A549 (cell line): ENCODE data around the gene KICS2.

ENCODE experiments used
- CEBPB ChIP-seq, 2 experiments: fragments of >200 bp in 1 of 2; sonication (Bioruptor Twin) in 1 of 2; formaldehyde crosslinking in 1 of 2; IDR thresholded peaks; 2 replicates each; pipeline ENCODE4 v1.6.1; 2012 to 2016
- CHD2 ChIP-seq: fragments of 150-350 bp; IDR thresholded peaks from 2 replicates; pipeline ENCODE4 v1.6.1; 2014; ENCODE audit warnings: low read length; ENCODE audit not compliant: partially characterized antibody
- CHD4 ChIP-seq: fragments of 200-600 bp; sonication (generic); IDR thresholded peaks from 2 replicates; pipeline ENCODE4 v1.6.1; 2016; ENCODE audit warnings: antibody characterized with exemption, mild to moderate bottlenecking, borderline replicate concordance
- JUN ChIP-seq, 2 experiments: fragments of >200 bp; sonication (Bioruptor Twin); formaldehyde crosslinking; IDR thresholded peaks; 2 replicates in 1 of 2; 3 replicates in 1 of 2; pipeline ENCODE4 v1.6.1; 2016 to 2017
- KDM1A ChIP-seq: fragments of 200-600 bp; sonication (generic); IDR thresholded peaks from 2 replicates; pipeline ENCODE4 v1.6.1; 2016; ENCODE audit warnings: low read depth, mild to moderate bottlenecking
- POLR2A ChIP-seq: IDR thresholded peaks from 2 replicates; pipeline ENCODE4 v1.6.1; 2012; ENCODE audit warnings: mild to moderate bottlenecking, low read length
- RFX5 ChIP-seq: fragments of 450-650 bp; IDR thresholded peaks from 2 replicates; pipeline ENCODE4 v1.7.1; 2014; ENCODE audit warnings: antibody characterized with exemption, mild to moderate bottlenecking, moderate library complexity
- SMC3 ChIP-seq: fragments of >200 bp; sonication (Bioruptor Twin); formaldehyde crosslinking; IDR thresholded peaks from 3 replicates; pipeline ENCODE4 v1.6.1; 2018; ENCODE audit warnings: inconsistent platforms
- SREBF2 ChIP-seq: fragments of 450-650 bp; IDR thresholded peaks from 2 replicates; pipeline ENCODE4 v1.6.1; 2014; ENCODE audit warnings: mild to moderate bottlenecking, moderate library complexity
- ZFP36 ChIP-seq: fragments of 450-650 bp; IDR thresholded peaks from 2 replicates; pipeline ENCODE4 v1.6.1; 2014; ENCODE audit warnings: borderline replicate concordance; ENCODE audit not compliant: partially characterized antibody
- TF ChIP-seq, protein P1 (sequence below): fragments of >200 bp; sonication (Bioruptor Twin); formaldehyde crosslinking; IDR thresholded peaks from 3 replicates; pipeline ENCODE4 v1.5.1; 2016
- TF ChIP-seq, protein P2 (sequence below): fragments of 200-600 bp; sonication (generic); IDR thresholded peaks from 2 replicates; pipeline ENCODE4 v1.6.1; 2016; ENCODE audit warnings: antibody characterized with exemption, mild to moderate bottlenecking, moderate library complexity
- TF ChIP-seq, protein P3 (sequence below): fragments of 450-650 bp; IDR thresholded peaks from 2 replicates; pipeline ENCODE4 v1.6.1; 2014; ENCODE audit warnings: antibody characterized with exemption
- TF ChIP-seq, protein P4 (sequence below): IDR thresholded peaks from 2 replicates; pipeline ENCODE4 v1.6.1; 2012

DNA sequence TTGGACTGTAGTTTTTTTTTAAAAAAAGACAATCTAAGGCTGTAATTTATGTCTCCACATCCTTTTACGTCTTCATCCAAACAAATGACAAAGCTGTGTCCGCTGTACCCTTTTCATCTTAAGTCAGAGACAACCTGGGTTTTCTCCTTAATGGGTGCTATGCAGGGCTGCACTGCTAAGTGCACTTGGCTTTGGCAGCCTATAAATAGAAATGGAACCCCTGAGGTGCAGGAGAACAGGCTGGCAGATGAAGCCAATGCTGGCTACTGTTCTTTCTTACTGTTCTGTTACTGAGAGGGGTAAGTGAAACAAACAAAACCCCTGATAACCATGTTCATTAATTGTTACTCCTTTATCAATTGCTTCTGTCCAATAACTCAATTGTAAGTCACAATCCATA lies 47.1 kb upstream of the KICS2 start:
- TF ChIP-seq, protein P1, sequence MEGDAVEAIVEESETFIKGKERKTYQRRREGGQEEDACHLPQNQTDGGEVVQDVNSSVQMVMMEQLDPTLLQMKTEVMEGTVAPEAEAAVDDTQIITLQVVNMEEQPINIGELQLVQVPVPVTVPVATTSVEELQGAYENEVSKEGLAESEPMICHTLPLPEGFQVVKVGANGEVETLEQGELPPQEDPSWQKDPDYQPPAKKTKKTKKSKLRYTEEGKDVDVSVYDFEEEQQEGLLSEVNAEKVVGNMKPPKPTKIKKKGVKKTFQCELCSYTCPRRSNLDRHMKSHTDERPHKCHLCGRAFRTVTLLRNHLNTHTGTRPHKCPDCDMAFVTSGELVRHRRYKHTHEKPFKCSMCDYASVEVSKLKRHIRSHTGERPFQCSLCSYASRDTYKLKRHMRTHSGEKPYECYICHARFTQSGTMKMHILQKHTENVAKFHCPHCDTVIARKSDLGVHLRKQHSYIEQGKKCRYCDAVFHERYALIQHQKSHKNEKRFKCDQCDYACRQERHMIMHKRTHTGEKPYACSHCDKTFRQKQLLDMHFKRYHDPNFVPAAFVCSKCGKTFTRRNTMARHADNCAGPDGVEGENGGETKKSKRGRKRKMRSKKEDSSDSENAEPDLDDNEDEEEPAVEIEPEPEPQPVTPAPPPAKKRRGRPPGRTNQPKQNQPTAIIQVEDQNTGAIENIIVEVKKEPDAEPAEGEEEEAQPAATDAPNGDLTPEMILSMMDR = no peak
- TF ChIP-seq POLR2A (no peak), SREBF2 (no peak), ZFP36 (no peak), JUN (IDR thresholded peaks at IDR 0.05) (no peak), RFX5 (no peak), CHD2 (no peak), SMC3 (no peak), KDM1A (no peak), CHD4 (no peak), CEBPB (IDR thresholded peaks at IDR 0.05) (no peak)
- TF ChIP-seq, protein P2, sequence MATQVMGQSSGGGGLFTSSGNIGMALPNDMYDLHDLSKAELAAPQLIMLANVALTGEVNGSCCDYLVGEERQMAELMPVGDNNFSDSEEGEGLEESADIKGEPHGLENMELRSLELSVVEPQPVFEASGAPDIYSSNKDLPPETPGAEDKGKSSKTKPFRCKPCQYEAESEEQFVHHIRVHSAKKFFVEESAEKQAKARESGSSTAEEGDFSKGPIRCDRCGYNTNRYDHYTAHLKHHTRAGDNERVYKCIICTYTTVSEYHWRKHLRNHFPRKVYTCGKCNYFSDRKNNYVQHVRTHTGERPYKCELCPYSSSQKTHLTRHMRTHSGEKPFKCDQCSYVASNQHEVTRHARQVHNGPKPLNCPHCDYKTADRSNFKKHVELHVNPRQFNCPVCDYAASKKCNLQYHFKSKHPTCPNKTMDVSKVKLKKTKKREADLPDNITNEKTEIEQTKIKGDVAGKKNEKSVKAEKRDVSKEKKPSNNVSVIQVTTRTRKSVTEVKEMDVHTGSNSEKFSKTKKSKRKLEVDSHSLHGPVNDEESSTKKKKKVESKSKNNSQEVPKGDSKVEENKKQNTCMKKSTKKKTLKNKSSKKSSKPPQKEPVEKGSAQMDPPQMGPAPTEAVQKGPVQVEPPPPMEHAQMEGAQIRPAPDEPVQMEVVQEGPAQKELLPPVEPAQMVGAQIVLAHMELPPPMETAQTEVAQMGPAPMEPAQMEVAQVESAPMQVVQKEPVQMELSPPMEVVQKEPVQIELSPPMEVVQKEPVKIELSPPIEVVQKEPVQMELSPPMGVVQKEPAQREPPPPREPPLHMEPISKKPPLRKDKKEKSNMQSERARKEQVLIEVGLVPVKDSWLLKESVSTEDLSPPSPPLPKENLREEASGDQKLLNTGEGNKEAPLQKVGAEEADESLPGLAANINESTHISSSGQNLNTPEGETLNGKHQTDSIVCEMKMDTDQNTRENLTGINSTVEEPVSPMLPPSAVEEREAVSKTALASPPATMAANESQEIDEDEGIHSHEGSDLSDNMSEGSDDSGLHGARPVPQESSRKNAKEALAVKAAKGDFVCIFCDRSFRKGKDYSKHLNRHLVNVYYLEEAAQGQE = no peak
- TF ChIP-seq, protein P3, sequence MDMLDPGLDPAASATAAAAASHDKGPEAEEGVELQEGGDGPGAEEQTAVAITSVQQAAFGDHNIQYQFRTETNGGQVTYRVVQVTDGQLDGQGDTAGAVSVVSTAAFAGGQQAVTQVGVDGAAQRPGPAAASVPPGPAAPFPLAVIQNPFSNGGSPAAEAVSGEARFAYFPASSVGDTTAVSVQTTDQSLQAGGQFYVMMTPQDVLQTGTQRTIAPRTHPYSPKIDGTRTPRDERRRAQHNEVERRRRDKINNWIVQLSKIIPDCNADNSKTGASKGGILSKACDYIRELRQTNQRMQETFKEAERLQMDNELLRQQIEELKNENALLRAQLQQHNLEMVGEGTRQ = no peak
- TF ChIP-seq, protein P4, sequence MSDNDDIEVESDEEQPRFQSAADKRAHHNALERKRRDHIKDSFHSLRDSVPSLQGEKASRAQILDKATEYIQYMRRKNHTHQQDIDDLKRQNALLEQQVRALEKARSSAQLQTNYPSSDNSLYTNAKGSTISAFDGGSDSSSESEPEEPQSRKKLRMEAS = no peak
